GM23338 (cell line): Measurements from ENCODE around the gene SLC28A1.

ENCODE experiments used
- CREB1 ChIP-seq: fragments of 250-450 bp; sonication (Bioruptor Pico); IDR thresholded peaks from 2 replicates; pipeline ENCODE4 v1.5.0; 2020; ENCODE audit warnings: low read depth, mild to moderate bottlenecking, moderate library complexity
- CTCF ChIP-seq, 2 experiments: fragments of 200-600 bp in 1 of 2; sonication (generic) in 1 of 2; conservative IDR thresholded peaks; 2 replicates each; pipeline versions ENCODE4 v1.5.1 to v1.6.1; 2016 to 2017; ENCODE audit warnings: antibody characterized with exemption in 2 of 2, low read depth in 2 of 2, mild to moderate bottlenecking in 2 of 2, moderate library complexity in 1 of 2
- EZH2 ChIP-seq: fragments of 200-600 bp; sonication (generic); IDR thresholded peaks from one replicate; pipeline ENCODE4 v1.8.0; 2017; ENCODE audit warnings: antibody characterized with exemption, mild to moderate bottlenecking, low read depth; ENCODE audit not compliant: unreplicated experiment
- EZH2phosphoT487 ChIP-seq: fragments of 200-600 bp; sonication (generic); IDR thresholded peaks from one replicate; pipeline ENCODE4 v1.8.1; 2018; ENCODE audit warnings: antibody characterized with exemption; ENCODE audit not compliant: unreplicated experiment
- JUNB ChIP-seq: IDR thresholded peaks from one replicate; pipeline ENCODE4 v1.6.1; 2016; ENCODE audit warnings: antibody characterized with exemption; ENCODE audit not compliant: unreplicated experiment
- NANOG ChIP-seq: IDR thresholded peaks from 2 replicates; pipeline ENCODE4 v1.6.1; 2016; ENCODE audit warnings: antibody characterized with exemption, borderline replicate concordance
- POLR2AphosphoS5 ChIP-seq: IDR thresholded peaks from 2 replicates; pipeline ENCODE4 v1.6.1; 2016; ENCODE audit warnings: antibody characterized with exemption, low read depth
- REST ChIP-seq: IDR thresholded peaks from one replicate; pipeline ENCODE4 v1.6.1; 2018; ENCODE audit warnings: antibody characterized with exemption; ENCODE audit not compliant: unreplicated experiment
- STAT1 ChIP-seq: IDR thresholded peaks from one replicate; pipeline ENCODE4 v1.6.1; 2016; ENCODE audit warnings: antibody characterized with exemption; ENCODE audit not compliant: unreplicated experiment
- ZNF331 ChIP-seq: fragments of 250-450 bp; sonication (Bioruptor Pico); IDR thresholded peaks from 2 replicates; pipeline ENCODE4 v1.5.0; 2020; ENCODE audit warnings: low read depth, mild to moderate bottlenecking, moderate library complexity

- TF ChIP-seq CREB1 (CRISPR knock-in tag) (no peak), CTCF (conservative IDR thresholded peaks at IDR 0.05; ENCODE audit: low read depth in 2 of 2) (no peak), REST (no peak), EZH2 (no peak), ZNF331 (no peak), POLR2AphosphoS5 (no peak), EZH2phosphoT487 (no peak), JUNB (no peak), STAT1 (no peak), NANOG (no peak)
Observed at GRCh38 chr15:84914351-84914750, 29.9 kb downstream of the SLC28A1 start.
